IMR-90 (cell line): ENCODE results near the gene SVIL. TPM values are rescaled to one million over a fixed set of nuclear protein-coding genes. Genes with fewer than 3 reads are reported as not detected.

ENCODE experiments used
- ATAC-seq: fragments of 200-7000 bp; cut with Tn5 transposase; 2 replicates; pipeline ENCODE4 v1.9.1; 2020; ENCODE audit warnings: low read depth, mild to moderate bottlenecking, moderate library complexity
- BruUV-seq: library from RNA; stranded (reverse); fragments of 400-500 nt; replicated peaks from 2 replicates; lab custom pipeline; 2021; lab: Mats Ljungman, UMichigan
- CTCF ChIA-PET: fragments of 300-600 bp; formaldehyde crosslinking; extraction: SDS; loops from one replicate; lab custom pipeline; 2021; ENCODE audit warnings: antibody characterized with exemption; lab: Yijun Ruan, JAX
- POLR2A ChIA-PET: fragments of 300-600 bp; sonication (Branson Sonifier 250); formaldehyde crosslinking; loops from one replicate; lab custom pipeline; 2022; ENCODE audit warnings: antibody characterized with exemption; ENCODE audit not compliant: unreplicated experiment; lab: Charles Lee
- DNase-seq: peaks from one replicate; pipeline ENCODE4 v3.0.0; 2013
- H2AFZ ChIP-seq: replicated peaks from 2 replicates; pipeline ENCODE3; 2013; ENCODE audit warnings: low read length, mild to moderate bottlenecking; ENCODE audit not compliant: poor library complexity
- H2AK5ac ChIP-seq: 2 replicates; pipeline ENCODE4 v1.6.1; 2013; ENCODE audit warnings: low read depth, low read length, inconsistent platforms
- H2AK9ac ChIP-seq: replicated peaks from 2 replicates; pipeline ENCODE3; 2013; ENCODE audit warnings: mild to moderate bottlenecking, low read depth, low read length, moderate library complexity; ENCODE audit not compliant: poor library complexity
- H2BK120ac ChIP-seq: 2 replicates; pipeline ENCODE4 v1.6.1; 2013; ENCODE audit warnings: low read depth, low read length, inconsistent platforms
- H2BK15ac ChIP-seq: 3 replicates; pipeline ENCODE4 v1.6.1; 2013; ENCODE audit warnings: low read depth, low read length, inconsistent platforms
- H2BK20ac ChIP-seq: 2 replicates; pipeline ENCODE4 v1.6.1; 2013; ENCODE audit warnings: low read depth, mild to moderate bottlenecking, inconsistent platforms, low read length, moderate library complexity
- H2BK5ac ChIP-seq: 2 replicates; pipeline ENCODE4 v1.6.1; 2013; ENCODE audit warnings: mild to moderate bottlenecking, low read depth, low read length, inconsistent platforms; ENCODE audit not compliant: poor library complexity, severe bottlenecking
- H3K14ac ChIP-seq: replicated peaks from 2 replicates; pipeline ENCODE4 v1.6.1; 2013; ENCODE audit warnings: low read depth, low read length, inconsistent platforms
- H3K18ac ChIP-seq: 2 replicates; pipeline ENCODE4 v1.6.1; 2013; ENCODE audit warnings: low read depth, low read length, control low read depth
- H3K23ac ChIP-seq: 2 replicates; pipeline ENCODE4 v1.6.1; 2013; ENCODE audit warnings: low read depth, low read length, inconsistent platforms
- H3K27ac ChIP-seq: 2 replicates; pipeline ENCODE4 v1.5.1; 2013; ENCODE audit warnings: mild to moderate bottlenecking, control low read depth, low read length; ENCODE audit not compliant: insufficient read depth
- H3K27me3 ChIP-seq: 2 replicates; pipeline ENCODE4 v1.6.1; 2013; ENCODE audit warnings: low read length; ENCODE audit not compliant: control insufficient read depth, insufficient read depth
- H3K36me3 ChIP-seq: 2 replicates; pipeline ENCODE4 v1.6.1; 2013; ENCODE audit warnings: low read length, mixed read lengths; ENCODE audit not compliant: control insufficient read depth, insufficient read depth
- H3K4ac ChIP-seq: 2 replicates; pipeline ENCODE4 v1.6.1; 2013; ENCODE audit warnings: low read depth, low read length, inconsistent platforms
- H3K4me1 ChIP-seq: 2 replicates; pipeline ENCODE4 v1.6.1; 2013; ENCODE audit warnings: low read length, mixed read lengths; ENCODE audit not compliant: control insufficient read depth, insufficient read depth
- H3K4me2 ChIP-seq: 2 replicates; pipeline ENCODE4 v1.6.1; 2013; ENCODE audit warnings: low read depth, mild to moderate bottlenecking, control low read depth, low read length, moderate library complexity
- H3K4me3 ChIP-seq: 2 replicates; pipeline ENCODE4 v1.5.1; 2013; ENCODE audit warnings: low read depth, mild to moderate bottlenecking, control low read depth, low read length, moderate library complexity; ENCODE audit not compliant: insufficient read depth
- H3K56ac ChIP-seq: 2 replicates; pipeline ENCODE4 v1.6.1; 2013; ENCODE audit warnings: low read length, inconsistent platforms; ENCODE audit not compliant: insufficient read depth; ENCODE audit errors: extremely low read depth
- H3K79me1 ChIP-seq, 2 experiments: 2 replicates each; pipeline ENCODE4 v1.6.1; 2013; ENCODE audit warnings: low read length in 2 of 2, inconsistent platforms in 1 of 2, low read depth in 1 of 2
- H3K9ac ChIP-seq: 2 replicates; pipeline ENCODE4 v1.6.1; 2013; ENCODE audit warnings: low read depth, low read length, control low read depth
- H3K9me1 ChIP-seq: 2 replicates; pipeline ENCODE4 v1.6.1; 2013; ENCODE audit warnings: low read length, inconsistent platforms; ENCODE audit not compliant: insufficient read depth
- H3K9me3 ChIP-seq: 2 replicates; pipeline ENCODE4 v1.6.1; 2013; ENCODE audit warnings: low read length; ENCODE audit not compliant: control insufficient read depth, insufficient read depth
- H4K20me1 ChIP-seq: 2 replicates; pipeline ENCODE4 v1.6.1; 2013; ENCODE audit warnings: low read length, inconsistent platforms; ENCODE audit not compliant: insufficient read depth
- H4K5ac ChIP-seq: 2 replicates; pipeline ENCODE4 v1.6.1; 2013; ENCODE audit warnings: mild to moderate bottlenecking, low read depth, low read length, control low read depth
- H4K8ac ChIP-seq, 2 experiments: 2 replicates each; pipeline ENCODE4 v1.6.1; 2013; ENCODE audit warnings: low read depth in 2 of 2, low read length in 2 of 2, control low read depth in 1 of 2, inconsistent platforms in 1 of 2
- H4K91ac ChIP-seq: 2 replicates; pipeline ENCODE4 v1.6.1; 2013; ENCODE audit warnings: low read depth, low read length, inconsistent platforms; ENCODE audit not compliant: insufficient read depth
- BHLHE40 ChIP-seq: fragments of 150-350 bp; IDR thresholded peaks from 2 replicates; pipeline ENCODE4 v1.6.1; 2016; ENCODE audit warnings: mild to moderate bottlenecking, low read depth, low read length
- CEBPB ChIP-seq: IDR thresholded peaks from 2 replicates; pipeline ENCODE4 v1.6.1; 2012; ENCODE audit warnings: low read depth, low read length, improper control_type of control experiment
- CHD1 ChIP-seq: IDR thresholded peaks from 2 replicates; pipeline ENCODE4 v1.6.1; 2012; ENCODE audit warnings: low read depth, low read length, improper control_type of control experiment
- FOS ChIP-seq: fragments of 150-350 bp; IDR thresholded peaks from 2 replicates; pipeline ENCODE4 v1.6.1; 2016; ENCODE audit warnings: low read depth, low read length
- MAFK ChIP-seq: IDR thresholded peaks from 2 replicates; pipeline ENCODE4 v1.6.1; 2012; ENCODE audit warnings: low read depth, low read length, improper control_type of control experiment
- MAZ ChIP-seq: IDR thresholded peaks from 2 replicates; pipeline ENCODE4 v1.6.1; 2012; ENCODE audit warnings: low read depth, mild to moderate bottlenecking, low read length, improper control_type of control experiment, moderate library complexity, borderline replicate concordance
- NFE2L2 ChIP-seq: fragments of 150-350 bp; IDR thresholded peaks from 2 replicates; pipeline ENCODE4 v1.6.1; 2016; ENCODE audit warnings: low read depth, mild to moderate bottlenecking, low read length
- RAD21 ChIP-seq: IDR thresholded peaks from 2 replicates; pipeline ENCODE4 v1.6.1; 2012; ENCODE audit warnings: low read length, improper control_type of control experiment
- RCOR1 ChIP-seq: IDR thresholded peaks from 2 replicates; pipeline ENCODE4 v1.6.1; 2012; ENCODE audit warnings: mild to moderate bottlenecking, low read length, improper control_type of control experiment; ENCODE audit not compliant: insufficient replicate concordance
- RFX5 ChIP-seq: IDR thresholded peaks from 2 replicates; pipeline ENCODE4 v1.8.0; 2012; ENCODE audit warnings: low read depth, mild to moderate bottlenecking, low read length, moderate library complexity
- SMC3 ChIP-seq: fragments of 150-350 bp; IDR thresholded peaks from 2 replicates; pipeline ENCODE4 v1.6.1; 2016; ENCODE audit warnings: low read depth, mild to moderate bottlenecking, antibody characterized with exemption, low read length, moderate library complexity
- WGBS, 2 experiments: methylation state at CpG; one replicate each; pipeline versions ENCODE4 v1.1.5 to v1.1.7; 2013; ENCODE audit warnings: missing lambda C conversion rate in 2 of 2; ENCODE audit not compliant: insufficient read length in 1 of 2; ENCODE audit errors: extremely low coverage in 2 of 2; 5-methylcytosine and 5-hydroxymethylcytosine counted together
- dilution Hi-C: fragments of 300-500 bp; cut with HindIII; formaldehyde crosslinking; loops from one replicate; pipeline ENCODE4 v1.14.3; 2018; ENCODE audit warnings: low sequenced_read_pairs; ENCODE audit not compliant: unreplicated experiment
- in situ Hi-C: fragments of 300-500 bp; cut with MboI; formaldehyde crosslinking; loops from 3 replicates; pipeline ENCODE4 v1.14.3; 2019; ENCODE audit warnings: low sequenced_read_pairs, inconsistent platforms, mixed read lengths
- intact Hi-C: fragments of 100-400 bp; cut with micrococcal nuclease; formaldehyde crosslinking; loops from 2 replicates; pipeline ENCODE4 v1.10.0; 2022
- polyA plus RNA-seq, 3 experiments: library from polyadenylated mRNA; depleted of rRNA; stranded (reverse); fragments of >200 nt; gene quantifications; 2 replicates each; pipeline ENCODE4 v1.2.3, GENCODE V29; 2012; ENCODE audit warnings: low replicate concordance in 1 of 3
- total RNA-seq: library from RNA; depleted of rRNA; stranded (reverse); fragments of >200 nt; gene quantifications from 2 replicates; pipeline ENCODE4 v1.2.3, GENCODE V29; 2012
- TF ChIP-seq, protein P1 (sequence below): fragments of 150-350 bp; IDR thresholded peaks from 2 replicates; pipeline ENCODE4 v1.6.1; 2016; ENCODE audit warnings: low read depth, mild to moderate bottlenecking, low read length, moderate library complexity, borderline replicate concordance
- TF ChIP-seq, protein P2 (sequence below): fragments of 150-350 bp; IDR thresholded peaks from 2 replicates; pipeline ENCODE4 v1.6.1; 2017; ENCODE audit warnings: mild to moderate bottlenecking, antibody characterized with exemption, low read length, low read depth
- TF ChIP-seq, protein P3 (sequence below): conservative IDR thresholded peaks from 2 replicates; pipeline ENCODE4 v1.5.1; 2012; ENCODE audit warnings: mild to moderate bottlenecking, low read depth, low read length, improper control_type of control experiment

SVIL gene
- total and polyA plus RNA-seq, 2 of the 4 experiments (the other 2 are of a cell fraction): 11.5 to 11.6 TPM

GRCh38 chr10:29530112-29530976 lies 104.4 kb downstream of the SVIL start:
- Histone ChIP-seq H3K14ac (no peak overlapping the region), H4K8ac (no peak overlapping the region), H4K20me1 (peaks cover 12% of the 10 kb centered on the region; the same call in 1 of the 2 replicates), H2AK9ac (no peak overlapping the region), H3K79me1 (peaks cover 3 to 30% of the 10 kb centered on the region in 2 experiments; a peak in 2 of 4 replicates), H3K56ac (no peak overlapping the region), H2BK120ac (no peak overlapping the region), H3K9ac (no peak overlapping the region), H3K4me1 (no peaks in the 10 kb centered on the region), H3K4ac (no peak overlapping the region), H3K18ac (no peak overlapping the region), H2BK20ac (no peak overlapping the region), H2AFZ (no peak overlapping the region), H3K4me2 (no peak overlapping the region), H3K27me3 (no peaks in the 10 kb centered on the region), H2BK15ac (no peak overlapping the region), H2AK5ac (no peak overlapping the region), H4K91ac (no peak overlapping the region), H3K36me3 (peaks cover 25% of the 10 kb centered on the region), H2BK5ac (no peak overlapping the region), H3K27ac (no peak overlapping the region), H3K23ac (no peak overlapping the region), H3K4me3 (no peak overlapping the region), H4K5ac (no peak overlapping the region), H3K9me3 (no peaks in the 10 kb centered on the region), H3K9me1 (peaks cover 15% of the 10 kb centered on the region)
- no TSS peak for BruUV-seq
- CTCF ChIA-PET: no interaction called here
- intact Hi-C loops: loop anchor here (10.0 kb wide), 1 partner anchor 324 kb away; no protein-coding TSS in a partner anchor
- no CpG with 5 or more reads among the region's 9 CpGs for WGBS, 2 experiments
- in situ Hi-C loops: no loop called here
- dilution Hi-C loops: no loop called here
- POLR2A ChIA-PET: no interaction called here
- DNase-seq (no peak), ATAC-seq (no peak)
- TF ChIP-seq RCOR1 (no peak), CEBPB (no peak), CHD1 (no peak), SMC3 (no peak), RAD21 (no peak), BHLHE40 (no peak), MAFK (no peak), FOS (no peak), NFE2L2 (no peak), MAZ (no peak), RFX5 (no peak)
- TF ChIP-seq, protein P1, sequence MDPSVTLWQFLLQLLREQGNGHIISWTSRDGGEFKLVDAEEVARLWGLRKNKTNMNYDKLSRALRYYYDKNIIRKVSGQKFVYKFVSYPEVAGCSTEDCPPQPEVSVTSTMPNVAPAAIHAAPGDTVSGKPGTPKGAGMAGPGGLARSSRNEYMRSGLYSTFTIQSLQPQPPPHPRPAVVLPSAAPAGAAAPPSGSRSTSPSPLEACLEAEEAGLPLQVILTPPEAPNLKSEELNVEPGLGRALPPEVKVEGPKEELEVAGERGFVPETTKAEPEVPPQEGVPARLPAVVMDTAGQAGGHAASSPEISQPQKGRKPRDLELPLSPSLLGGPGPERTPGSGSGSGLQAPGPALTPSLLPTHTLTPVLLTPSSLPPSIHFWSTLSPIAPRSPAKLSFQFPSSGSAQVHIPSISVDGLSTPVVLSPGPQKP: no peak
- TF ChIP-seq, protein P2, sequence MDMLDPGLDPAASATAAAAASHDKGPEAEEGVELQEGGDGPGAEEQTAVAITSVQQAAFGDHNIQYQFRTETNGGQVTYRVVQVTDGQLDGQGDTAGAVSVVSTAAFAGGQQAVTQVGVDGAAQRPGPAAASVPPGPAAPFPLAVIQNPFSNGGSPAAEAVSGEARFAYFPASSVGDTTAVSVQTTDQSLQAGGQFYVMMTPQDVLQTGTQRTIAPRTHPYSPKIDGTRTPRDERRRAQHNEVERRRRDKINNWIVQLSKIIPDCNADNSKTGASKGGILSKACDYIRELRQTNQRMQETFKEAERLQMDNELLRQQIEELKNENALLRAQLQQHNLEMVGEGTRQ: no peak
- TF ChIP-seq, protein P3, sequence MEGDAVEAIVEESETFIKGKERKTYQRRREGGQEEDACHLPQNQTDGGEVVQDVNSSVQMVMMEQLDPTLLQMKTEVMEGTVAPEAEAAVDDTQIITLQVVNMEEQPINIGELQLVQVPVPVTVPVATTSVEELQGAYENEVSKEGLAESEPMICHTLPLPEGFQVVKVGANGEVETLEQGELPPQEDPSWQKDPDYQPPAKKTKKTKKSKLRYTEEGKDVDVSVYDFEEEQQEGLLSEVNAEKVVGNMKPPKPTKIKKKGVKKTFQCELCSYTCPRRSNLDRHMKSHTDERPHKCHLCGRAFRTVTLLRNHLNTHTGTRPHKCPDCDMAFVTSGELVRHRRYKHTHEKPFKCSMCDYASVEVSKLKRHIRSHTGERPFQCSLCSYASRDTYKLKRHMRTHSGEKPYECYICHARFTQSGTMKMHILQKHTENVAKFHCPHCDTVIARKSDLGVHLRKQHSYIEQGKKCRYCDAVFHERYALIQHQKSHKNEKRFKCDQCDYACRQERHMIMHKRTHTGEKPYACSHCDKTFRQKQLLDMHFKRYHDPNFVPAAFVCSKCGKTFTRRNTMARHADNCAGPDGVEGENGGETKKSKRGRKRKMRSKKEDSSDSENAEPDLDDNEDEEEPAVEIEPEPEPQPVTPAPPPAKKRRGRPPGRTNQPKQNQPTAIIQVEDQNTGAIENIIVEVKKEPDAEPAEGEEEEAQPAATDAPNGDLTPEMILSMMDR: no peak
